GM18520 (cell line): ENCODE data around the gene HSD17B1.
A peak's percentile ranks its signal among the peaks of the same experiment; 100 is the strongest.

Experiments used
- ATAC-seq: cut with Tn5 transposase; IDR thresholded peaks from one replicate; pipeline ENCODE4 v1.9.1; 2021; ENCODE audit not compliant: unreplicated experiment

HSD17B1 gene

GRCh38 chr17:42565523-42566214, 12.9 kb downstream of the HSD17B1 start:
- no peak for ATAC-seq

- ATAC-seq, result no peak
Measured at GRCh38 chr17:42566215-42566882, 13.6 kb downstream of the HSD17B1 start.

GRCh38 chr17:42566883-42567573, 14.3 kb downstream of the HSD17B1 start, which contains the start of gene MLX:
Gene MLX, plus strand, starts transcription at chr17:42567100. Its CDS starts 25 bp downstream, at chr17:42567125.
- peak; percentile 40 for ATAC-seq

- no peak for ATAC-seq
Measured at GRCh38 chr17:42568341-42569111, 15.8 kb downstream of the HSD17B1 start.

GRCh38 chr17:42571435-42572225, 18.9 kb downstream of the HSD17B1 start:
- no peak for ATAC-seq

GRCh38 chr17:42573095-42573494, 20.4 kb downstream of the HSD17B1 start:
- ATAC-seq, result no peak

- no peak for ATAC-seq
Measured at GRCh38 chr17:42574463-42574862, 21.7 kb downstream of the HSD17B1 start.

GRCh38 chr17:42577140-42577531, 24.4 kb downstream of the HSD17B1 start:
- no peak for ATAC-seq

GRCh38 chr17:42577532-42578281, 25.0 kb downstream of the HSD17B1 start, which contains the start of gene PSMC3IP:
Gene PSMC3IP, minus strand, starts transcription at chr17:42577729. Its CDS starts 43 bp downstream, at chr17:42577686.
- ATAC-seq, result peak; percentile 56

GRCh38 chr17:42578282-42578869, 25.7 kb downstream of the HSD17B1 start:
- peak; percentile 36 for ATAC-seq

- ATAC-seq, result no peak
Measured at GRCh38 chr17:42579794-42580551, 27.2 kb downstream of the HSD17B1 start.

- ATAC-seq, result no peak
Measured at GRCh38 chr17:42581744-42582270, 29.1 kb downstream of the HSD17B1 start.

GRCh38 chr17:42584880-42585279, 32.2 kb downstream of the HSD17B1 start:
- no peak for ATAC-seq

GRCh38 chr17:42585353-42585752, 32.6 kb downstream of the HSD17B1 start:
- ATAC-seq, result no peak

- ATAC-seq, result no peak
Measured at GRCh38 chr17:42586514-42587230, 33.9 kb downstream of the HSD17B1 start.

GRCh38 chr17:42590886-42591285, 38.2 kb downstream of the HSD17B1 start:
- ATAC-seq, result no peak

- no peak for ATAC-seq
Measured at GRCh38 chr17:42591411-42591810, 38.7 kb downstream of the HSD17B1 start.

GRCh38 chr17:42596386-42596785, 43.7 kb downstream of the HSD17B1 start:
- ATAC-seq, result no peak
